ENCODE results near the gene GRID2. TPM values are rescaled to one million over a fixed set of nuclear protein-coding genes. Genes with fewer than 3 reads are reported as not detected.
"Not testable (repeated sequence)": the region's sequence is repeated elsewhere in the genome, so short reads cannot be mapped to it uniquely, and the experiment has no call there.

Gene GRID2
- total RNA-seq, 1 experiment from 2014 or later: 2.2 TPM

DNA sequence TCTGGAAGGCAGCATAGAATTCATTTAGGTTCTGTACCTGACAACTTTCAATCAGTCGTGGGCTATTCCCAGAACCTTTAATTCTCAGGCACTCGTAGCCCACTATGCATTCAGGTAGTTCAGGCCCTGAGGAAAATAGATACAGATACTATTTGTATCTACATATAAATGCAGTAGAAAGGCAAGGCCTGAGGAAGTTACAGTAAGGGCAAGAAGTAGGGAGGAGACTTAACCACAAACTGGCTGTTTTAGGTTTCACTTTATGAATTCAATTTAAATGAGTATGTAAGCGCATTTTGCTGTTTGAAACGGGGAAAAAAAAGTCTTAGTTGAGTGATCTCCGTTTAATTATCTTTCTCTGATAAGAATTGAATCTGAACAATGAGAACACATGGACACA is 995.4 kb downstream of the GRID2 start:
- Histone ChIP-seq H3K79me2 (ENCODE audit: low read length) (no peaks in the 10 kb centered on the region), H3K4me2 (ENCODE audit: low read length) (no peak overlapping the region), H3K4me3 (ENCODE audit: low read length) (no peak overlapping the region), H4K20me1 (ENCODE audit: low read length) (no peaks in the 10 kb centered on the region), H3K27ac (ENCODE audit: low read length) (no peak overlapping the region), H3F3A (ENCODE audit: low read length, unreplicated experiment) (no peaks in the 10 kb centered on the region), H3K4me1 (ENCODE audit: insufficient read depth, low read length) (no peaks in the 10 kb centered on the region), H3K27me3 (ENCODE audit: low read length) (no peaks in the 10 kb centered on the region), H3K36me3 (ENCODE audit: low read depth, low read length) (no peaks in the 10 kb centered on the region), H3K9me2 (replicated peaks; ENCODE audit: low read length) (no peaks in the 10 kb centered on the region), H3K9me3 (ENCODE audit: low read length) (no peaks in the 10 kb centered on the region), H3K9ac (ENCODE audit: low read length) (no peak overlapping the region), H2AFZ (ENCODE audit: low read length) (no peak overlapping the region)
- no TSS peak for BruUV-seq (replicated peaks)
- ChIA-PET CTCF (no interaction called here), POLR2A (ENCODE audit: unreplicated experiment) (no interaction called here)
- DNase-seq (no peak), ATAC-seq (no peak)
- no peak for TF ChIP-seq EZH2phosphoT487 (IDR thresholded peaks at IDR 0.05; ENCODE audit: borderline replicate concordance, low read length)
- TF ChIP-seq EZH2 (IDR thresholded peaks at IDR 0.05; ENCODE audit: low read length, unreplicated experiment): no peak
- TF ChIP-seq, protein P1, sequence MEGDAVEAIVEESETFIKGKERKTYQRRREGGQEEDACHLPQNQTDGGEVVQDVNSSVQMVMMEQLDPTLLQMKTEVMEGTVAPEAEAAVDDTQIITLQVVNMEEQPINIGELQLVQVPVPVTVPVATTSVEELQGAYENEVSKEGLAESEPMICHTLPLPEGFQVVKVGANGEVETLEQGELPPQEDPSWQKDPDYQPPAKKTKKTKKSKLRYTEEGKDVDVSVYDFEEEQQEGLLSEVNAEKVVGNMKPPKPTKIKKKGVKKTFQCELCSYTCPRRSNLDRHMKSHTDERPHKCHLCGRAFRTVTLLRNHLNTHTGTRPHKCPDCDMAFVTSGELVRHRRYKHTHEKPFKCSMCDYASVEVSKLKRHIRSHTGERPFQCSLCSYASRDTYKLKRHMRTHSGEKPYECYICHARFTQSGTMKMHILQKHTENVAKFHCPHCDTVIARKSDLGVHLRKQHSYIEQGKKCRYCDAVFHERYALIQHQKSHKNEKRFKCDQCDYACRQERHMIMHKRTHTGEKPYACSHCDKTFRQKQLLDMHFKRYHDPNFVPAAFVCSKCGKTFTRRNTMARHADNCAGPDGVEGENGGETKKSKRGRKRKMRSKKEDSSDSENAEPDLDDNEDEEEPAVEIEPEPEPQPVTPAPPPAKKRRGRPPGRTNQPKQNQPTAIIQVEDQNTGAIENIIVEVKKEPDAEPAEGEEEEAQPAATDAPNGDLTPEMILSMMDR (conservative IDR thresholded peaks at IDR 0.05; ENCODE audit: low read depth, low read length): no peak
- intact Hi-C loops (cut with micrococcal nuclease): no loop called here

DNA sequence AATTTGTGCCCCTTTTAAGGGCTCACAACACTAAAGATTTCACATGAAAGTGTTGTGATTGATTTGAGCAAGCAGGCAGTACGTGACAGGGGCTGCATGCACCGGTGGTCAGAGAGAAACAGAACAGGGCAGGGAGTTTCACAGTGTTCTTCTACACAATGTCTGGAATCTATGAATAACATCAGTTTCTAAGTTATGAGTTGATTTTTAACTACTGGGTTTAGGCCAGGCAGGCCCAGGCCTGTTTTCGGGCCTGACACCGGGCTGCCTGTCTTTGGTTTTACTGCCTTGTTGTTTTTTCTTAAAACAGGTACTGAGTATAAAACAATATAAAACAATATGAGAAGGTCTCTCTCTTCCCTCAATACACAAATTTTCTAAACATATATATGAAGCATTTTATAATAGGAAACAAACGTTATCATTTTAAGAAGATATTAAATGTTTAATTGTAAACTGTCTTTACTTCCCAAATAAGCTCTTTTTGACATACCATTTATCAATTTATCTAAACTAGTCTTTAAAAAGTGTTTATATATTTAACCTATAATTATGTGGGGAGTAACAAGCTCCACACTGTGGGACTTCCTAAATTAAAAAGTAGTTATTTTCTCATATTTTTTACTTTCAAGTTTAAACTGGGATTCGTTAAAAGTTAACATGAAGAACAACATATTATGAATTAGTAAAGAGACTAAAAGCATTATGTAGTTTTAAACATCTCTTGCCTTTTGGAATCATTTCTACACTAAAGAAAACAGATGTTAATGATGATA is 997.2 kb downstream of the GRID2 start:
- CTCF ChIA-PET; intact Hi-C loops (cut with micrococcal nuclease); H3K4me3 ChIP-seq (ENCODE audit: low read length): not testable (repeated sequence)

GRCh38 chr4:93302310-93302709 is 998.5 kb downstream of the GRID2 start:
- no peaks in the 10 kb centered on the region for H3K36me3 ChIP-seq (ENCODE audit: low read depth, low read length)
- ATAC-seq (no peak), DNase-seq (no peak)
- TF ChIP-seq EZH2 (IDR thresholded peaks at IDR 0.05; ENCODE audit: low read length, unreplicated experiment) (no peak), EZH2phosphoT487 (IDR thresholded peaks at IDR 0.05; ENCODE audit: borderline replicate concordance, low read length) (no peak)
- TF ChIP-seq, protein P1 (conservative IDR thresholded peaks at IDR 0.05; ENCODE audit: low read depth, low read length): no peak
- ChIA-PET POLR2A (ENCODE audit: unreplicated experiment) (no interaction called here), CTCF (no interaction called here)
- no peaks in the 10 kb centered on the region for H3K27me3 ChIP-seq (ENCODE audit: low read length)
- H3K27ac ChIP-seq (ENCODE audit: low read length): no peak overlapping the region
- intact Hi-C loops (cut with micrococcal nuclease): no loop called here
- H3K4me3 ChIP-seq (ENCODE audit: low read length): no peak overlapping the region
- H3K9me3 ChIP-seq (ENCODE audit: low read length): no peaks in the 10 kb centered on the region
- no peaks in the 10 kb centered on the region for H3K79me2 ChIP-seq (ENCODE audit: low read length)
- H3K9me2 ChIP-seq (replicated peaks; ENCODE audit: low read length): no peaks in the 10 kb centered on the region
- H4K20me1 ChIP-seq (ENCODE audit: low read length): no peaks in the 10 kb centered on the region
- no peak overlapping the region for H2AFZ ChIP-seq (ENCODE audit: low read length)
- H3F3A ChIP-seq (ENCODE audit: low read length, unreplicated experiment): no peaks in the 10 kb centered on the region
- H3K4me2 ChIP-seq (ENCODE audit: low read length): no peak overlapping the region
- H3K4me1 ChIP-seq (ENCODE audit: insufficient read depth, low read length): no peaks in the 10 kb centered on the region
- no TSS peak for BruUV-seq (replicated peaks)
- no peak overlapping the region for H3K9ac ChIP-seq (ENCODE audit: low read length)

More for the DNA sequence above, 997.2 kb downstream of the GRID2 start:
- H3K27me3 ChIP-seq (ENCODE audit: low read length); DNase-seq; H3K9me2 ChIP-seq (replicated peaks; ENCODE audit: low read length); H3F3A ChIP-seq (ENCODE audit: low read length, unreplicated experiment); H3K4me1 ChIP-seq (ENCODE audit: insufficient read depth, low read length); H3K9me3 ChIP-seq (ENCODE audit: low read length); H3K36me3 ChIP-seq (ENCODE audit: low read depth, low read length); H3K4me2 ChIP-seq (ENCODE audit: low read length); H3K9ac ChIP-seq (ENCODE audit: low read length); ATAC-seq; POLR2A ChIA-PET (ENCODE audit: unreplicated experiment); BruUV-seq (replicated peaks); H4K20me1 ChIP-seq (ENCODE audit: low read length); H3K27ac ChIP-seq (ENCODE audit: low read length); H2AFZ ChIP-seq (ENCODE audit: low read length); H3K79me2 ChIP-seq (ENCODE audit: low read length): not testable (repeated sequence)
